HFF-Myc (cell line): ENCODE data around the gene CCNY.

Source experiments
- DNase-seq: peaks from one replicate; pipeline ENCODE4 v3.0.0-alpha.2; 2011; ENCODE audit warnings: low read depth; ENCODE audit errors: extremely low read depth
- H3K4me3 ChIP-seq: replicated peaks from 2 replicates; pipeline ENCODE4 v1.5.1; 2011; ENCODE audit warnings: low read depth, mild to moderate bottlenecking, control low read depth, low read length
- TF ChIP-seq, protein P1 (sequence below): IDR thresholded peaks from 2 replicates; pipeline ENCODE4 v1.5.1; 2012; ENCODE audit warnings: mild to moderate bottlenecking, low read depth, low read length, control low read depth; ENCODE audit errors: missing control alignments

Gene CCNY

DNA sequence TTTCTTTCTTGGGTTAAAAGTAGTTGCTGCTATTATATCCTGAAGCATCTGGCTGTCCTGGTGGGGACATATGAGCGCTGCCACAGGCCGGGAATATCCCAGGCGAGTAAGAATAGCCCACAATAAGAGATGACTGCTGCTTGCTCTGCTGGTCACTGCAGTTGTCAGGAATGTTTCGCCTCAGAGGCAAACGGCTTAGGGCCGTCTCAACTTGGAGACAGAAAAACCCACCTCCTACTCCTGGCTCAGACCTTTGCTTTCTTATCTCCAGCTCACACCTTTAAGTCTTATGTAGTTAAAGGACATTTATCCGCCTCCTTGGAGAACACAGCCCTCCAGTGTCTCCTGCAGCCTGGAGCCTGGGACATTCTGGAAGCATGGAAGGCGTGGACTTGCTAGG, 268.9 kb downstream of the CCNY start, which contains the start of gene GJD4:
Gene GJD4, plus strand, starts transcription at position 151 of the 400 bp plus-strand sequence. Its CDS starts 227 bp downstream, at position 378.
- no peak for DNase-seq
- H3K4me3 ChIP-seq, result no peak within 1 kb of the TSS
- TF ChIP-seq, protein P1, sequence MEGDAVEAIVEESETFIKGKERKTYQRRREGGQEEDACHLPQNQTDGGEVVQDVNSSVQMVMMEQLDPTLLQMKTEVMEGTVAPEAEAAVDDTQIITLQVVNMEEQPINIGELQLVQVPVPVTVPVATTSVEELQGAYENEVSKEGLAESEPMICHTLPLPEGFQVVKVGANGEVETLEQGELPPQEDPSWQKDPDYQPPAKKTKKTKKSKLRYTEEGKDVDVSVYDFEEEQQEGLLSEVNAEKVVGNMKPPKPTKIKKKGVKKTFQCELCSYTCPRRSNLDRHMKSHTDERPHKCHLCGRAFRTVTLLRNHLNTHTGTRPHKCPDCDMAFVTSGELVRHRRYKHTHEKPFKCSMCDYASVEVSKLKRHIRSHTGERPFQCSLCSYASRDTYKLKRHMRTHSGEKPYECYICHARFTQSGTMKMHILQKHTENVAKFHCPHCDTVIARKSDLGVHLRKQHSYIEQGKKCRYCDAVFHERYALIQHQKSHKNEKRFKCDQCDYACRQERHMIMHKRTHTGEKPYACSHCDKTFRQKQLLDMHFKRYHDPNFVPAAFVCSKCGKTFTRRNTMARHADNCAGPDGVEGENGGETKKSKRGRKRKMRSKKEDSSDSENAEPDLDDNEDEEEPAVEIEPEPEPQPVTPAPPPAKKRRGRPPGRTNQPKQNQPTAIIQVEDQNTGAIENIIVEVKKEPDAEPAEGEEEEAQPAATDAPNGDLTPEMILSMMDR, result no peak

DNA sequence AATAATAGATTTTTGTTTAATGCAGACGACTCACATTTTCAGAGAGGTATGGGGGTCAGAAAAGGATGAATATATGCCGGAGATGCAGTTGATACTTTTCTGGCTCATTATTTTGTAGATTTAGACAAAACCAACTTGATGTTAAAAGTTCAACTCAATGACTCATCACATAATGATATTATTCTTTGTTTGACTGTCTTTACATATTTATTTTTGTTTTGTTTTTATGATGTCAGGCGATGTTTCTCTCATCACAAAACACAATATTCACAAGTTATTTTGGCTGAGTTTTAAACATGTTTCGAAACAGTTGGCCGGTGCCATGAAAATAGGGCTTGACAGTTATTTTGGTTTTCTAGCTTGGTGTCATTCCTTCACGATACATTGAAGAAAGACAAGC, 270.1 kb downstream of the CCNY start:
- no peak for DNase-seq
- TF ChIP-seq, protein P1, result no peak
- no peak overlapping the region for H3K4me3 ChIP-seq

DNA sequence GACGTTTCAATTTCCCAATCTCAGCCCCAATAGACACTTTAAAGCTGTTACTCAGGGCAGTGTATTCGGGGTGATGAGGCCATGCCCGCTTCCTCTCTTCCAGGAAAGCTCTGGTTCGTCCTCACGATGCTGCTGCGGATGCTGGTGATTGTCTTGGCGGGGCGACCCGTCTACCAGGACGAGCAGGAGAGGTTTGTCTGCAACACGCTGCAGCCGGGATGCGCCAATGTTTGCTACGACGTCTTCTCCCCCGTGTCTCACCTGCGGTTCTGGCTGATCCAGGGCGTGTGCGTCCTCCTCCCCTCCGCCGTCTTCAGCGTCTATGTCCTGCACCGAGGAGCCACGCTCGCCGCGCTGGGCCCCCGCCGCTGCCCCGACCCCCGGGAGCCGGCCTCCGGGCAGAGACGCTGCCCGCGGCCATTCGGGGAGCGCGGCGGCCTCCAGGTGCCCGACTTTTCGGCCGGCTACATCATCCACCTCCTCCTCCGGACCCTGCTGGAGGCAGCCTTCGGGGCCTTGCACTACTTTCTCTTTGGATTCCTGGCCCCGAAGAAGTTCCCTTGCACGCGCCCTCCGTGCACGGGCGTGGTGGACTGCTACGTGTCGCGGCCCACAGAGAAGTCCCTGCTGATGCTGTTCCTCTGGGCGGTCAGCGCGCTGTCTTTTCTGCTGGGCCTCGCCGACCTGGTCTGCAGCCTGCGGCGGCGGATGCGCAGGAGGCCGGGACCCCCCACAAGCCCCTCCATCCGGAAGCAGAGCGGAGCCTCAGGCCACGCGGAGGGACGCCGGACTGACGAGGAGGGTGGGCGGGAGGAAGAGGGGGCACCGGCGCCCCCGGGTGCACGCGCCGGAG, 271.4 kb downstream of the CCNY start:
- TF ChIP-seq, protein P1, result no peak
- DNase-seq, result no peak
- H3K4me3 ChIP-seq, result peak overlapping the region; percentile 33

DNA sequence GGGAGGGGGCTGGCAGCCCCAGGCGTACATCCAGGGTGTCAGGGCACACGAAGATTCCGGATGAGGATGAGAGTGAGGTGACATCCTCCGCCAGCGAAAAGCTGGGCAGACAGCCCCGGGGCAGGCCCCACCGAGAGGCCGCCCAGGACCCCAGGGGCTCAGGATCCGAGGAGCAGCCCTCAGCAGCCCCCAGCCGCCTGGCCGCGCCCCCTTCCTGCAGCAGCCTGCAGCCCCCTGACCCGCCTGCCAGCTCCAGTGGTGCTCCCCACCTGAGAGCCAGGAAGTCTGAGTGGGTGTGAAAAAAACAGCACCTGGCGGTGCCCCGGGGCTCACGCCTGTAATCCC, 272.0 kb downstream of the CCNY start:
- TF ChIP-seq, protein P1, result no peak
- peak overlapping the region; percentile 33 for H3K4me3 ChIP-seq
- no peak for DNase-seq

DNA sequence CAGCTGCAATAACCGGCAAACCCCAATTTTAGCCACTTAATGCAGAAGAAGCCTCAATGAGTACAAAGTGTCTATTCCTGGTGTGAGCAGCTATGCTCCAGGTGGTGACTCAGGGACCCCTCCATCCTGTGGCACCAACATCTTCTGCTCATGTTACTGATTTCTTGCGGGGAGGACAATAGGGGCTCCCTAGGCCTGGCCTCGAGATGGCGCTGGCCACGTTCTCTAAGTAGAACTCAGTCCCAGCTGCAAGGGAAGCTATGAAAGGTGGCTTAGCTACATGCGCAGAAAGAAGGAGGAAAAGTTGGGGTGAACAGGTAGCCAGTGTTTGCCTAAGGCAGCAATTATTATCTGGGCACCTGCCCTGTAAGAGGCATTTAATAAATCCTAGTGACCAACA, 275.4 kb downstream of the CCNY start:
- TF ChIP-seq, protein P1, result peak; percentile 22
- no peak for DNase-seq
- H3K4me3 ChIP-seq, result no peak overlapping the region

DNA sequence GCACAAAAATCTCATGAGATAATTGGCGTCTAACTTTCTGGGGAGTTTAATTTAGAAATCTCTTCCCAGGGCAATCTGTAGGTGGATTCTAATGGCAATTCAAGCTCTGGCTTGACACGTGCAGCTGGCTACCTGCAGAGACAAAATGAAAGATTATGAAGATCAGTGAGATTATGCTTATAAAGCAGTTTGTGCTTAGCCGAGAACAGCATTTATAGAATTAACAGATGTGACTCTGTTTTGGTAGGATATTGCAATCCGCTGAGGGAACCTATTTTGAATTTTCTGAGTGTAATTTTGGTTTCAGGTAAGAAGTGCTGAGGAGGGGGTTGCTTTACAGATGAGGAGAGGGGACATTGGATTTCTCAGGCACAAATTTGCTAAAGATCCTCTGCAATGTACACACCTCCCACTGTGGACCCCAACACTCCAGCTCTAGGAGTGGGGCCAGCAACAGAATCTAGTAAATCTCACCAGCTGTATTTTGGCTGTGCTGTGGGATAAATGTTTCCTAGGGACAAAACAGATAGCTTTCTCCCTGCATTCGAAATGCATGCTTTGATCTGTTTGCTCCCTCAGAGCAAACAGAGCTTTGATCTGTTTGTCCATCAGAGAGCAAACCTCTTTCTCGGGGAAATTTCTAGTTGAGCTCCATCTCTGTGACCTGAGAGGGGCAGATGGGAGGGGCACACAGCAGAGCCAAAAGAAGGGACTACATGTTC, 276.2 kb downstream of the CCNY start:
- TF ChIP-seq, protein P1, result no peak
- H3K4me3 ChIP-seq, result no peak overlapping the region
- DNase-seq, result no peak
